Measurements from ENCODE around the gene GIT2.

The GIT2 gene

GRCh38 chr12:109880043-109880931 is 115.9 kb downstream of the GIT2 start, which contains the start of gene GLTP:
Gene GLTP (minus strand): TSS chr12:109880541. CDS start chr12:109880374, 167 bp downstream.
- H3K4me2 ChIP-seq (ENCODE audit: low read length), result peak within 1 kb of the TSS; percentile 93
- peak within 1 kb of the TSS; percentile 26 for H3K27ac ChIP-seq
- peak within 1 kb of the TSS; percentile 87 for H2AFZ ChIP-seq
- peaks cover 13% of the 10 kb centered on the region for H3K4me1 ChIP-seq
- TF ChIP-seq CTCF (IDR thresholded peaks at IDR 0.05), result no peak
- peak within 1 kb of the TSS; percentile 49 for H3K9ac ChIP-seq
- peaks cover 31% of the 10 kb centered on the region for H3K79me2 ChIP-seq
- no peaks in the 10 kb centered on the region for H3K27me3 ChIP-seq (ENCODE audit: control insufficient read depth, insufficient read depth, low read length)
- no peaks in the 10 kb centered on the region for H3K36me3 ChIP-seq (ENCODE audit: control insufficient read depth, insufficient read depth, low read length)
- no peaks in the 10 kb centered on the region for H3K9me3 ChIP-seq (ENCODE audit: control insufficient read depth, low read length)
- peak within 1 kb of the TSS; percentile 69 for H3K4me3 ChIP-seq (ENCODE audit: low read depth, low read length)
